Mesothelial cell of epicardium (in vitro differentiated cells): ENCODE results near the gene MUCL3. TPM values are rescaled to one million over a fixed set of nuclear protein-coding genes. Genes with fewer than 3 reads are reported as not detected.

ENCODE experiments used
- DNase-seq, 2 experiments: peaks; one replicate each; pipeline ENCODE4 v3.0.0; 2021; ENCODE audit warnings: low spot score in 2 of 2; ENCODE audit not compliant: unreplicated experiment in 2 of 2
- H3K27ac Mint-ChIP-seq: 2 replicates; pipeline ENCODE4 v1.8.0; 2021; ENCODE audit warnings: mixed read lengths
- H3K27me3 Mint-ChIP-seq: 2 replicates; pipeline ENCODE4 v1.8.0; 2021; ENCODE audit warnings: low read depth, mixed read lengths
- H3K36me3 Mint-ChIP-seq: 2 replicates; pipeline ENCODE4 v1.8.0; 2021; ENCODE audit warnings: mixed read lengths
- H3K4me1 Mint-ChIP-seq: 2 replicates; pipeline ENCODE4 v1.8.0; 2021; ENCODE audit warnings: mixed read lengths
- H3K4me3 Mint-ChIP-seq: 2 replicates; pipeline ENCODE4 v1.8.0; 2021; ENCODE audit warnings: mild to moderate bottlenecking, moderate library complexity, mixed read lengths
- H3K9me3 Mint-ChIP-seq: 2 replicates; pipeline ENCODE4 v1.8.0; 2021; ENCODE audit warnings: mixed read lengths
- total RNA-seq: library from RNA; stranded (reverse); gene quantifications from 3 replicates; pipeline ENCODE4 v1.2.1, GENCODE V29; 2021
- TF ChIP-seq, protein P1 (sequence below): fragments of 200-600 bp; sonication (generic); IDR thresholded peaks from one replicate; pipeline ENCODE4 v1.5.0; 2021; ENCODE audit warnings: antibody characterized with exemption; ENCODE audit not compliant: unreplicated experiment

The MUCL3 gene
- total RNA-seq, 1 donor from 2014 or later: not detected

DNA sequence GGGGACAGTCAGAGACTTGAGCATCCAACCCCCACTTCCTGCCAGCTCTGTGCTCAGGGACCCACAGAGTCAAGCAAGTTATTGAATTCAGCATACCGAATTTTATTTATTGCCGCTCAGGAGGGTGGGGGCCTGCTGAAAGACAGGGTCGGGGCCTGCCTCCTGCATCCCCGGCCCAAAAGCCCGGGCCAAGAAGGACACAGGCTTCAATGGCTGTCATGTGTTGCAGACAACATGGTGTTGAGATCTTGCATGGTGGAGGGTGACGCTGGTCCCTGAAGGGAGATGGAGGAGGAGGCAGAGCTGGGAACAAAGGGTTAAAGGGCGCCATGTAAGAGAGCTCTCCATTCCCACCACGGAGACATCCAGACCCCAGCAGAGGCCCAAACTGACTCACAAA lies 9.5 kb upstream of the MUCL3 start:
- Mint-ChIP-seq H3K4me3 (no peak overlapping the region), H3K36me3 (peaks cover 27% of the 10 kb centered on the region), H3K4me1 (peaks cover 18% of the 10 kb centered on the region), H3K27ac (peak overlapping the region; percentile 54), H3K9me3 (peaks cover 12% of the 10 kb centered on the region), H3K27me3 (no peaks in the 10 kb centered on the region)
- DNase-seq: no peak
- TF ChIP-seq, protein P1, sequence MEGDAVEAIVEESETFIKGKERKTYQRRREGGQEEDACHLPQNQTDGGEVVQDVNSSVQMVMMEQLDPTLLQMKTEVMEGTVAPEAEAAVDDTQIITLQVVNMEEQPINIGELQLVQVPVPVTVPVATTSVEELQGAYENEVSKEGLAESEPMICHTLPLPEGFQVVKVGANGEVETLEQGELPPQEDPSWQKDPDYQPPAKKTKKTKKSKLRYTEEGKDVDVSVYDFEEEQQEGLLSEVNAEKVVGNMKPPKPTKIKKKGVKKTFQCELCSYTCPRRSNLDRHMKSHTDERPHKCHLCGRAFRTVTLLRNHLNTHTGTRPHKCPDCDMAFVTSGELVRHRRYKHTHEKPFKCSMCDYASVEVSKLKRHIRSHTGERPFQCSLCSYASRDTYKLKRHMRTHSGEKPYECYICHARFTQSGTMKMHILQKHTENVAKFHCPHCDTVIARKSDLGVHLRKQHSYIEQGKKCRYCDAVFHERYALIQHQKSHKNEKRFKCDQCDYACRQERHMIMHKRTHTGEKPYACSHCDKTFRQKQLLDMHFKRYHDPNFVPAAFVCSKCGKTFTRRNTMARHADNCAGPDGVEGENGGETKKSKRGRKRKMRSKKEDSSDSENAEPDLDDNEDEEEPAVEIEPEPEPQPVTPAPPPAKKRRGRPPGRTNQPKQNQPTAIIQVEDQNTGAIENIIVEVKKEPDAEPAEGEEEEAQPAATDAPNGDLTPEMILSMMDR: no peak

DNA sequence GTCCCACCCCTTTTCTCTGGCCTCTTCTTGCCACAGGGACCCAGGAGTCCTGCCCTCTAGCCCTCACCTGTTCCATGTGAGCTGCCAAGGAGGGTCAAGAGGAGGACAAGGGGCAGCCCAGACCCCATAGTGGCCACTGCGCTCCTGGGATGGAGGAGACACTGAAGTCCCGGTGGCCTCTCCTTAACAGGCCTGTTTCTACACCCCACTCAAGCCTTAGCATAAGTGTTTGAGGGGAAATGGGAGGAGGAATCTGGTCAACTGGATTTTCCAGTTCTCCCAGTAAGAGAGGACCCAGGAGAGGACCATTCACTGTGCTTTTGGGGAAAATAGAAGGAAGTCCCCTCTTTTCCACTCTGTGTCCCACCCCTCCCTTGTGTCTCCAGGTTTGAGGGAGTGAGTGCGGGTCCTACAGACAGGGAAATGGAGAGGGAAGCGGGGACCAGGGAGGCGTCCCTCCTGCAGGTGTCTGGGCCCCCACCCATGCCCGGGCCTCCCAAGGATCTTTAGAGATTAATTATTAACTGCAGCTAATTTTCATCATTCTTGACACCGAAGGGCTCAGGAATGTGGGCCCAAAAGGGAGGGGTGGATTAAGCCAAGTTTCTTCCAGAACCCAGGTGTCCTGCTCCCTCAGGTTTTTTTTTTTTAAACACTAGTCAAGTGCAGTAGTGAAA lies 8.7 kb upstream of the MUCL3 start, which contains the start of gene SFTA2:
TSS of gene SFTA2 (minus strand) at position 202 of the 677 bp plus-strand sequence. CDS start at position 128, 74 bp downstream.
- TF ChIP-seq, protein P1: no peak
- H3K36me3 Mint-ChIP-seq: peaks cover 21% of the 10 kb centered on the region

DNA sequence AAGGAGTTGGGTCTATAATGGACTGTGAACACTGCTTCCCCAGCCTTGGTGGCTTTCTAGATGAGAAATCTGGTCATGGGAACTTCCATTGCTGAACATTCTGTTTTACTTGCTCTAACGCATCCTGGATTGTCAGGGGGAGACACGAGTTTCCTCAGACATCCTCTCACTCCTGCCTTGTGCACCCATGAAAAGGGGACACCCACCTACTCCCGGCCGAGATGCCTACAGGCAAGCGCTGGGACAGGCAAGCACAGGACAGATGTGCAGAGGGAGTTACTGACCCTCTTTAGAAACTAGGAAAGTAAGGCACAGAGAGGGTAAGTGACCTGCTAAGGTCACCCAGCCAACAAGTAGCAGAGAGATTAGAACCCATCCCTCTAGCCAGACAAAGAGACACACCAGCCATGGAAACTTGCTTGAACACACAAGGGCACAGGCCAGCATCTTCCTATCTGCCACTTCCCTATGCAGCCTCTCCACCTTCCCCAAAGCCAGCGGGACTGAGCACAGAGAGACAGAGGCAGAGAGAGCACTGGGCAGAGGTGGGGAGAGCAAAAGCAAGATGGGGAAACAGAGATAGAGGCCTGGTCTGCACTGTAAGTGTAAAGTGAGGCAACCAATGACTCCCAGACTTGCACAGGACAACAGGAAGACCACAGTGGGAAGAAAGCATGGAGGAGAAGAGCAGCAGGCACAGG lies 8.0 kb upstream of the MUCL3 start:
- no peak for DNase-seq
- TF ChIP-seq, protein P1: no peak
- H3K4me3 Mint-ChIP-seq: no peak overlapping the region
- H3K27ac Mint-ChIP-seq: no peak overlapping the region
- H3K27me3 Mint-ChIP-seq: no peaks in the 10 kb centered on the region
- H3K4me1 Mint-ChIP-seq: peaks cover 31% of the 10 kb centered on the region
- H3K9me3 Mint-ChIP-seq: peaks cover 9% of the 10 kb centered on the region
- peaks cover 16% of the 10 kb centered on the region for H3K36me3 Mint-ChIP-seq

More for the DNA sequence above, 8.7 kb upstream of the MUCL3 start, which contains the start of gene SFTA2:
- Mint-ChIP-seq H3K9me3 (peaks cover 12% of the 10 kb centered on the region), H3K27me3 (no peaks in the 10 kb centered on the region), H3K4me1 (peaks cover 26% of the 10 kb centered on the region), H3K27ac (peak within 1 kb of the TSS; percentile 54), H3K4me3 (no peak within 1 kb of the TSS)
- no peak for DNase-seq

DNA sequence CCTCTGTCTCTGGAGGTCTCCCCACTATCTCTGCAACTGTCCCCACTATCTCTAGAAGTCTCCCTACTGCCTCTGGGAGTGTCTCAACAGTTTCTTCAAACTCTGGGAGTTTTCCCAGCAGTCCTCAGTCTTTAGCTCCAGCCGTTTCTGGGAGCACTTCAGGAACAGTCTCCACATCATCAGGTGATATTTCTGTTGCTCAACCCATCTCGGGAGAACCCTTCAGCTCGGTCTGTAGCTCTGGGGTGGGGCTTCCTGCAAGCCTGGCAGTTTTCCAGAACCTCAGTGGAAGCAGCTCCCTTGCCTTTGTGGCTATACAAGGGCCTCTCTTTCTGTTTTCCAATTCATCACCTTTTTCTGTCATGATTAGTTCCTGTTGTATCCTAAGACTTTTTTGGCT lies 5.8 kb upstream of the MUCL3 start:
- TF ChIP-seq, protein P1: no peak
- no peaks in the 10 kb centered on the region for H3K27me3 Mint-ChIP-seq
- H3K9me3 Mint-ChIP-seq: no peaks in the 10 kb centered on the region
- H3K27ac Mint-ChIP-seq: peak overlapping the region; percentile 70
- no peak overlapping the region for H3K4me3 Mint-ChIP-seq
- no peak for DNase-seq
- peaks cover 46% of the 10 kb centered on the region for H3K4me1 Mint-ChIP-seq
- H3K36me3 Mint-ChIP-seq: peaks cover 1% of the 10 kb centered on the region

GRCh38 chr6:30937265-30937664 lies 3.5 kb upstream of the MUCL3 start:
- Mint-ChIP-seq H3K36me3 (no peaks in the 10 kb centered on the region), H3K4me1 (peaks cover 46% of the 10 kb centered on the region), H3K9me3 (no peaks in the 10 kb centered on the region), H3K4me3 (no peak overlapping the region), H3K27me3 (no peaks in the 10 kb centered on the region), H3K27ac (no peak overlapping the region)
- TF ChIP-seq, protein P1: no peak
- DNase-seq: no peak
